Erythroblast (primary cell): ENCODE data around the gene IFITM5.

Experiments used
- GATA1 ChIP-seq: IDR thresholded peaks from 2 replicates; pipeline ENCODE4 v1.6.1; 2011; ENCODE audit warnings: low read depth, mild to moderate bottlenecking, control low read depth, low read length, moderate library complexity
- POLR2A ChIP-seq: IDR thresholded peaks from 2 replicates; pipeline ENCODE4 v1.6.1; 2011; ENCODE audit warnings: mild to moderate bottlenecking, low read length

- no peak for TF ChIP-seq POLR2A
- no peak for TF ChIP-seq GATA1
Observed at GRCh38 chr11:278001-278951, 21.1 kb downstream of the IFITM5 start, which contains the start of gene NLRP6.
